Heart left ventricle (tissue), 16 donors: Measurements from ENCODE around the gene MED25. TPM values are rescaled to one million over a fixed set of nuclear protein-coding genes. Genes with fewer than 3 reads are reported as not detected.

Experiments used
- ATAC-seq, 4 donors: fragments of 200-7000 bp; cut with Tn5 transposase; one replicate each; pipeline ENCODE4 v1.9.1; 2020 to 2022; ENCODE audit warnings: moderate library complexity in 4 of 4, mild to moderate bottlenecking in 3 of 4, moderate number of reproducible peaks in 1 of 4
- DNase-seq, 5 donors: peaks; one replicate each; pipeline ENCODE4 v3.0.0-alpha.2; 2020
- H3K27ac ChIP-seq, 12 donors: fragments of 200-600 bp; sonication (generic) in 4 of 12; one replicate each; pipeline versions ENCODE4 v1.5.0 to v1.8.0; 2016 to 2022; ENCODE audit warnings: mild to moderate bottlenecking in 2 of 12
- H3K27me3 ChIP-seq, 9 donors: fragments of 200-600 bp; sonication (generic) in 2 of 9; one replicate each; pipeline versions ENCODE4 v1.5.1 to v1.8.0; 2016 to 2022; ENCODE audit warnings: mild to moderate bottlenecking in 3 of 9
- H3K36me3 ChIP-seq, 9 donors: fragments of 200-600 bp; sonication (generic) in 2 of 9; one replicate each; pipeline versions ENCODE4 v1.5.0 to v1.8.0; 2018 to 2022; ENCODE audit warnings: mild to moderate bottlenecking in 2 of 9
- H3K4me1 ChIP-seq, 12 donors: fragments of 200-600 bp; sonication (generic) in 4 of 12; one replicate each; pipeline versions ENCODE4 v1.5.0 to v1.8.0; 2016 to 2022; ENCODE audit warnings: mild to moderate bottlenecking in 3 of 12
- H3K4me3 ChIP-seq, 12 donors: fragments of 200-600 bp; sonication (generic) in 4 of 12; one replicate each; pipeline versions ENCODE4 v1.5.0 to v1.8.0; 2017 to 2022; ENCODE audit warnings: mild to moderate bottlenecking in 9 of 12, moderate library complexity in 4 of 12
- H3K9me3 ChIP-seq, 12 donors: fragments of 200-600 bp; sonication (generic) in 4 of 12; one replicate each; pipeline versions ENCODE4 v1.5.0 to v1.8.0; 2016 to 2022; ENCODE audit warnings: mild to moderate bottlenecking in 1 of 12
- POLR2A ChIP-seq, 2 donors: fragments of 450-650 bp; IDR thresholded peaks; one replicate each; pipeline ENCODE4 v1.6.1; 2017; ENCODE audit warnings: antibody characterized with exemption in 2 of 2, mild to moderate bottlenecking in 2 of 2, moderate library complexity in 2 of 2
- WGBS, 4 donors: extraction: QIAGEN DNeasy Blood & Tissue Kit in 2 of 4; methylation state at CpG; one replicate each; pipeline versions ENCODE4 v1.1.5 to v1.1.7; 2013 to 2018; 5-methylcytosine and 5-hydroxymethylcytosine counted together
- intact Hi-C, 10 donors: fragments of 100-400 bp; cut with DNase I; formaldehyde crosslinking; loops; one replicate each; pipeline versions ENCODE4 v1.11.1 to v1.14.2; 2022
- polyA plus RNA-seq, 2 donors: library from polyadenylated mRNA; stranded (reverse); fragments of 200-250 nt; gene quantifications; one replicate each; pipeline ENCODE4 v1.2.3, GENCODE V29; 2013
- total RNA-seq, 9 donors: library from RNA; depleted of rRNA in 2 of 9; stranded (reverse); fragments of >200 nt in 2 of 9; fragmentation: NEBNext Ultra II Directional in 3 of 9; extraction: Animal tissue kit (Norgen Biotek cat#: 25700) in 3 of 9; gene quantifications; one replicate each; pipeline versions ENCODE4 v1.1.0 to v1.2.4, GENCODE V29; 2016 to 2023
- TF ChIP-seq, protein P1 (sequence below), 12 donors: fragments of 200-600 bp; sonication (generic) in 4 of 12; IDR thresholded peaks; one replicate each; pipeline versions ENCODE4 v1.5.0 to v1.8.0; 2018 to 2022; ENCODE audit warnings: antibody characterized with exemption in 12 of 12, mild to moderate bottlenecking in 5 of 12
- donor health status: ischemic (EF 13 %, LVEDD 7.1; RV severe dilation, severe dysfunction).
- donor health status: healthy with polysubstance abuse.
- donor health status: DM: no; HTN: yes; CAD: no.
- donor health status: DM: no; HTN: no; CAD: no.
- donor health status: ischemic (EF 25% LVEDD 6.9; RV normal size, moderate dysfunction).
- donor health status: ischemic (EF 25% LVEDD 5.7; RV mildly dilated, moderate dysfunction).
- donor health status: healthy.
- donor health status: DM: yes; HTN: yes; CAD: no.
- donor health status: ischemic (EF 35%, LVEDD 5.7; RV mildly dilated, moderate dysfunction).
- donor health status: nonischemic (EF 11% LVEDD 7.7; RV severe dilation, severe dysfunction).
- donor health status: DM: yes; HTN: yes; CAD: no.
- donor health status: PGD.
- donor health status: ischemic (EF 29% LVEDD 5.4; RV normal size, mild dysfunction).
- donor health status: nonischemic (EF 23%, LVEDD 6.1; RV moderate dilation, normal function).

MED25 gene
- total and polyA plus RNA-seq, 11 donors, result 44.1 to 119 (median 54.7) TPM

DNA sequence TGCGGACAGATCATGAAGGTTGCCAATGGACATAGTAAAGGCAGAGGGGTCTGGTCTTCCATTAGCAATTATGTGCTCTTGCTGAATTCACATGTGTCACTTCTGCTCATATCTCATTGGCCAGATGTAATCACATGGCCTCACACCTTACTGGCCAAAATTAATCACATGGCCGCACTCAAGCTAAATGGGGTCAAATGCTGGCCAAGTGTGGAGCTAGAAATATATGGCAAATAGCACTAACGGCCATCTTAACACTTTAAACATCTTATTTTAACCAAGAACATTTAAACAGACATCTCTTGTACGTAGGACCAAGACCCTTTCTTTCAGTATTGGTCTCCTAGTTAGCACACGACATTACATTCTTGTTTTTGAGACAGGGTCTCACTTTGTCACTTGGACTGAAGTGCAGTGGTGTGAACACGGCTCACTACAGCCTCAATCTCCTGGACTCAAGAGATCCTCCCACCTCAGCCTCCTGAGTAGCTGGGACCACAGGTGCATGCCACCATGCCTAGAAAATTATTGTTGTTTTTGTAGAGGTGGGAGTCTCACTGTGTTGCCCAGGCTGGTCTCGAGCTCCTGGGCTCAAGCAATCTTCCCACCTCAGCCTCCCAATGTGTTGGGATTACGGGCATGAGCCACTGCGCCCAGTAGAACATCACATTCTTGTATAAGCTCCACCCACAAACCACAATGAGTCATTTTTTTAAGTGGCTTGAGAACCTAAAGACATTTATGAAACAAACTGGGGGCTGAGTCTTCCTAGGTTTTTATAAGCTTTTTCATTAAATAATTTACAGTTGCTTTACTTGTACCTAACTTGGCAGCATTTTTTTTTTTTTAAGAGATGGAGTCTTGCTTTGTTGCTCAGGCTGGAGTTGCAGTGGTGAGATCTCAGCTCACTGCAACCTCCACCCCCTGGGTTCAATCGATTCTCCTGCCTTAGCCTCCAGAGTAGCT is 29.9 kb downstream of the MED25 start:
- TF ChIP-seq, protein P1, sequence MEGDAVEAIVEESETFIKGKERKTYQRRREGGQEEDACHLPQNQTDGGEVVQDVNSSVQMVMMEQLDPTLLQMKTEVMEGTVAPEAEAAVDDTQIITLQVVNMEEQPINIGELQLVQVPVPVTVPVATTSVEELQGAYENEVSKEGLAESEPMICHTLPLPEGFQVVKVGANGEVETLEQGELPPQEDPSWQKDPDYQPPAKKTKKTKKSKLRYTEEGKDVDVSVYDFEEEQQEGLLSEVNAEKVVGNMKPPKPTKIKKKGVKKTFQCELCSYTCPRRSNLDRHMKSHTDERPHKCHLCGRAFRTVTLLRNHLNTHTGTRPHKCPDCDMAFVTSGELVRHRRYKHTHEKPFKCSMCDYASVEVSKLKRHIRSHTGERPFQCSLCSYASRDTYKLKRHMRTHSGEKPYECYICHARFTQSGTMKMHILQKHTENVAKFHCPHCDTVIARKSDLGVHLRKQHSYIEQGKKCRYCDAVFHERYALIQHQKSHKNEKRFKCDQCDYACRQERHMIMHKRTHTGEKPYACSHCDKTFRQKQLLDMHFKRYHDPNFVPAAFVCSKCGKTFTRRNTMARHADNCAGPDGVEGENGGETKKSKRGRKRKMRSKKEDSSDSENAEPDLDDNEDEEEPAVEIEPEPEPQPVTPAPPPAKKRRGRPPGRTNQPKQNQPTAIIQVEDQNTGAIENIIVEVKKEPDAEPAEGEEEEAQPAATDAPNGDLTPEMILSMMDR (IDR thresholded peaks at IDR 0.05), result no peak
- no peak for TF ChIP-seq POLR2A (IDR thresholded peaks at IDR 0.05)
- intact Hi-C loops, result no loop called here
- Histone ChIP-seq H3K4me1 (peaks cover 3 to 35% (median 17%) of the 10 kb centered on the region in 12 donors), H3K36me3 (no peaks in the 10 kb centered on the region), H3K27me3 (no peaks in the 10 kb centered on the region), H3K9me3 (peaks cover 0 to 9% (median 0%) of the 10 kb centered on the region in 12 donors), H3K4me3 (no peak overlapping the region), H3K27ac (no peak overlapping the region)
- DNase-seq (no peak), ATAC-seq (no peak)
- 90 to 94% (median 92%) methylated on average over 10 of the region's 10 CpGs for WGBS, 4 donors

DNA sequence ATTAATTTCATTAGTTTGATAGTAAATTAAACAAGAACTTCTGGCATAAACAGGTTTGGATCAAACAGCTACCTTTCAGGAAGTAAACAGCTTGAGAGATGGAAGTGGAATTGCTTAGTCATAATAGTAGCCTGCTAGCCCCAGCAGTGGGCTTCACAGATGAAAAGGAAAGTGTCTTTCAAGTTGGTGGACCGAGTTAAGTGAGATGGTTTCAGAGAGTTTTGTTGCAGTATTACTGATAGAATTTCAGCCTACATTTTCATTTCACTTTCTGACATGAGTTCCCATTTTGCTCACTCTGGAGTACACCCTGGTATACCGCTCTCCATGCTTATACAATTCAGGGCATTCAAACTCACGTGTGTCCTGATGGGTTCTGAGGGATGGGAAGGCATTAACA is 30.8 kb downstream of the MED25 start:
- H3K4me1 ChIP-seq, result peaks cover 3 to 42% (median 25%) of the 10 kb centered on the region in 12 donors
- DNase-seq (no peak), ATAC-seq (no peak)
- H3K4me3 ChIP-seq, result no peak overlapping the region
- TF ChIP-seq, protein P1 (IDR thresholded peaks at IDR 0.05), result no peak
- no peak for TF ChIP-seq POLR2A (IDR thresholded peaks at IDR 0.05)
- H3K36me3 ChIP-seq, result no peaks in the 10 kb centered on the region
- WGBS, 4 donors, result 93 to 95% (median 93%) methylated on average over 3 of the region's 3 CpGs
- peaks cover 0 to 9% (median 0%) of the 10 kb centered on the region in 12 donors for H3K9me3 ChIP-seq
- no peak overlapping the region for H3K27ac ChIP-seq
- no peaks in the 10 kb centered on the region for H3K27me3 ChIP-seq
- intact Hi-C loops, result no loop called here

DNA sequence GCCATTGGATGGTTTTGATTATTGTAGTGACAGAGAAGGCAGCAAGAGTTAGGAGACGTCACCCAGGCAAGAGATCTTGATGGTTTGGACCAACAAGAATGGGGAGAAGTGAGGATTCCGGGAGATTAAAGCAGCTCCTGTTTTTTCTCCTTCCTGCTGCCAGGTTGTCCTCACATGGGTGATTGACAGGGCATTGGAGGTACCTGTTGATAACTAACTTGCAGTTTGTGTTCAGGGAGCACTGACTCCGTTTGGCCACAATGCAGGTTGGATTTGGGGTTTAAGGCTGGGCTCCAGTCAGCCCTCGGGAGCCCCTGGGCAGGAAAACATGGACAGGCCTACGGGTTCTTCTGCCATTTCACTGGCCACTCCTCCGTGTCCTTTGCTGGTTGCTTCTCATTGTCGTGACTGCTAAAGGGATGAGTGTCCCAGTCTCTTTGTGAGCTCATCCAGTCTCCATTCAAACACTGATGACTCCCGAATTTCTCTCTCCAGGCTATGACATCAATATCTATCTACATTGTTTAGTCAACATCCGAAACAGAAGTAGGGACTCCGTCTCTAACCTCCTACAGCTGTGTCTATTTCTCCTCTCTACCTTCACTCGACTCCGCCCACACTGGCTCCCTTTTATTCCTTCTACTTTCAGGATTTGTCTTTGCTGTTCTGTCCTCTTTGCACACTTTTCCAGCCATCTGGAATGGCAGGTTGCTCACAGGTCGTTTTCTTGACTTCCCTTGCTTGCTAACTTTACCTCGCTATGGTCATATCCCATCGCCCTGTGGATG is 31.5 kb downstream of the MED25 start:
- H3K4me3 ChIP-seq, result peak overlapping the region in 10 of 12 donors; percentile 67 to 99 (median 78)
- intact Hi-C loops, result loop anchor here in 6 of 10 donors (1.0 to 5.0 kb wide), 6 partner anchors 17 to 172 kb away; partner anchors contain the start of genes MED25 (in 4 of the 6), FUZ (in 1 of the 6), PNKP (in 1 of the 6) and PRMT1 (in 1 of the 6)
- peaks cover 0 to 5% (median 1%) of the 10 kb centered on the region in 9 donors for H3K36me3 ChIP-seq
- peak overlapping the region in 9 of 12 donors; percentile 94 to 100 (median 99) for H3K27ac ChIP-seq
- DNase-seq (no peak), ATAC-seq (no peak)
- H3K4me1 ChIP-seq, result peaks cover 3 to 42% (median 25%) of the 10 kb centered on the region in 12 donors
- 89 to 91% (median 90%) methylated on average over 15 of the region's 15 CpGs for WGBS, 4 donors
- H3K9me3 ChIP-seq, result peaks cover 0 to 9% (median 0%) of the 10 kb centered on the region in 12 donors
- no peaks in the 10 kb centered on the region for H3K27me3 ChIP-seq
- TF ChIP-seq, protein P1 (IDR thresholded peaks at IDR 0.05), result no peak
- TF ChIP-seq POLR2A (IDR thresholded peaks at IDR 0.05), result no peak
